NCI-H82 (cell line): ENCODE data around the gene PNRC1.
"Not testable (repeated sequence)": the region's sequence is repeated elsewhere in the genome, so short reads cannot be mapped to it uniquely, and the experiment has no call there.

Source experiments
- DNase-seq: peaks from one replicate; lab custom pipeline; 2025; lab: John Stamatoyannopoulos, UW

The PNRC1 gene

GRCh38 chr6:89110284-89110683, 29.7 kb downstream of the PNRC1 start:
- no peak for DNase-seq

GRCh38 chr6:89111933-89112332, 31.4 kb downstream of the PNRC1 start:
- no peak for DNase-seq

GRCh38 chr6:89116702-89117101, 36.2 kb downstream of the PNRC1 start:
- DNase-seq, result no peak

- DNase-seq, result peak; percentile 50
Observed at GRCh38 chr6:89117211-89118108, 36.9 kb downstream of the PNRC1 start, which contains the start of gene SRSF12. Gene SRSF12 (minus strand): TSS chr6:89118071. CDS start chr6:89117887, 184 bp downstream.

GRCh38 chr6:89118931-89119330, 38.4 kb downstream of the PNRC1 start:
- DNase-seq, result no peak

- DNase-seq, result no peak
Observed at GRCh38 chr6:89120371-89120770, 39.8 kb downstream of the PNRC1 start.

GRCh38 chr6:89121934-89122333, 41.4 kb downstream of the PNRC1 start:
- DNase-seq, result no peak

GRCh38 chr6:89122625-89123024, 42.1 kb downstream of the PNRC1 start:
- DNase-seq, result peak; percentile 70

GRCh38 chr6:89128256-89128671, 47.7 kb downstream of the PNRC1 start:
- not testable (repeated sequence) for DNase-seq

- no peak for DNase-seq
Observed at GRCh38 chr6:89131599-89131998, 51.0 kb downstream of the PNRC1 start.

- DNase-seq, result no peak
Observed at GRCh38 chr6:89132057-89132456, 51.5 kb downstream of the PNRC1 start.

- DNase-seq, result no peak
Observed at GRCh38 chr6:89133981-89134380, 53.4 kb downstream of the PNRC1 start.

GRCh38 chr6:89134723-89135122, 54.2 kb downstream of the PNRC1 start:
- DNase-seq, result no peak
